ENCODE data around the gene STARD3.
A peak's percentile ranks its signal among the peaks of the same experiment; 100 is the strongest.

Gene STARD3

GRCh38 chr17:39604911-39605491 lies 31.9 kb upstream of the STARD3 start:
- no peak for DNase-seq (ENCODE audit: low read depth in 2 of 2)

- no peak for DNase-seq (ENCODE audit: low read depth in 2 of 2)
Measured at GRCh38 chr17:39605492-39606433, 31.2 kb upstream of the STARD3 start.

- no peak for DNase-seq (ENCODE audit: low read depth in 2 of 2)
Measured at GRCh38 chr17:39606434-39607056, 30.4 kb upstream of the STARD3 start.

- no peak for DNase-seq (ENCODE audit: low read depth in 2 of 2)
Measured at GRCh38 chr17:39607057-39607850, 29.7 kb upstream of the STARD3 start.

- no peak for DNase-seq (ENCODE audit: low read depth in 2 of 2)
Measured at GRCh38 chr17:39607851-39608130, 29.2 kb upstream of the STARD3 start, which contains the start of gene NEUROD2. NEUROD2 (minus strand) TSS chr17:39607920; CDS start chr17:39606599, 1,321 bp downstream.

GRCh38 chr17:39608142-39608981 lies 28.6 kb upstream of the STARD3 start:
- DNase-seq (ENCODE audit: low read depth in 2 of 2) = no peak

- no peak for DNase-seq (ENCODE audit: low read depth in 2 of 2)
Measured at GRCh38 chr17:39609416-39610025, 27.4 kb upstream of the STARD3 start.

GRCh38 chr17:39611401-39612112 lies 25.4 kb upstream of the STARD3 start:
- no peak for DNase-seq (ENCODE audit: low read depth in 2 of 2)

- DNase-seq (ENCODE audit: low read depth in 2 of 2) = no peak
Measured at GRCh38 chr17:39612291-39612894, 24.6 kb upstream of the STARD3 start.

- no peak for DNase-seq (ENCODE audit: low read depth in 2 of 2)
Measured at GRCh38 chr17:39612935-39613464, 23.9 kb upstream of the STARD3 start.

- DNase-seq (ENCODE audit: low read depth in 2 of 2) = no peak
Measured at GRCh38 chr17:39614545-39615157, 22.3 kb upstream of the STARD3 start.

GRCh38 chr17:39615434-39615833 lies 21.5 kb upstream of the STARD3 start:
- DNase-seq (ENCODE audit: low read depth in 2 of 2) = no peak

GRCh38 chr17:39617100-39617445 lies 19.9 kb upstream of the STARD3 start:
- DNase-seq (ENCODE audit: low read depth in 2 of 2) = no peak

GRCh38 chr17:39617446-39618245 lies 19.3 kb upstream of the STARD3 start:
- DNase-seq (ENCODE audit: low read depth in 2 of 2) = peak; percentile 14 to 23

GRCh38 chr17:39618246-39618913 lies 18.6 kb upstream of the STARD3 start:
- no peak for DNase-seq (ENCODE audit: low read depth in 2 of 2)

GRCh38 chr17:39618956-39619785 lies 17.8 kb upstream of the STARD3 start:
- DNase-seq (ENCODE audit: low read depth in 2 of 2) = no peak

GRCh38 chr17:39619786-39620101 lies 17.2 kb upstream of the STARD3 start:
- DNase-seq (ENCODE audit: low read depth in 2 of 2) = no peak

All from activated CD8-positive, alpha-beta memory T cell treated with anti-CD3 and anti-CD28 coated beads for 4 hours (primary cell).